Astrocyte (in vitro differentiated cells and primary cell): Measurements from ENCODE around the gene SLC2A13.

ENCODE experiments used
- EZH2 ChIP-seq: IDR thresholded peaks from 2 replicates; pipeline ENCODE4 v1.6.1; 2012; ENCODE audit warnings: mild to moderate bottlenecking, low read length, inconsistent platforms; ENCODE audit not compliant: insufficient read depth
- TF ChIP-seq, protein P1 (sequence below): IDR thresholded peaks from 2 replicates; pipeline ENCODE4 v1.5.1; 2011; ENCODE audit warnings: low read depth, mild to moderate bottlenecking, inconsistent platforms, low read length, moderate library complexity; ENCODE audit not compliant: insufficient read depth

DNA sequence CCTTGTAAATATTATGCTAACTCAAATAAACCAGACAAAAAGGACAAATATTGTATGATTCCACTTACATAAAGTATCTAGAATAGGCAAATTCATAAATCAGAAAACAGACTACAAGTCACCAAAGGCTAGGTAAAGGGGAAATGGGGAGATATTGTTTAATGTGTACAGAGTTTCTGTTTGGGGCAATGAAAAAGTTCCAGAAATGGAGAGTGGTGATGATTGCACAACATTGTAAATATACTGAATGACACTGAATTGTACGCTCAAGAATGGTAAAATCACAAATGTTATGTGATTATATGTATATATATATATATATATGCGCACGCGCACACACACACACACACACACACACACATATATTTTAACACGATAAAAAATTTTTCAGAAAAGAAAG, 182.5 kb downstream of the SLC2A13 start:
- no peak for TF ChIP-seq EZH2
- TF ChIP-seq, protein P1, sequence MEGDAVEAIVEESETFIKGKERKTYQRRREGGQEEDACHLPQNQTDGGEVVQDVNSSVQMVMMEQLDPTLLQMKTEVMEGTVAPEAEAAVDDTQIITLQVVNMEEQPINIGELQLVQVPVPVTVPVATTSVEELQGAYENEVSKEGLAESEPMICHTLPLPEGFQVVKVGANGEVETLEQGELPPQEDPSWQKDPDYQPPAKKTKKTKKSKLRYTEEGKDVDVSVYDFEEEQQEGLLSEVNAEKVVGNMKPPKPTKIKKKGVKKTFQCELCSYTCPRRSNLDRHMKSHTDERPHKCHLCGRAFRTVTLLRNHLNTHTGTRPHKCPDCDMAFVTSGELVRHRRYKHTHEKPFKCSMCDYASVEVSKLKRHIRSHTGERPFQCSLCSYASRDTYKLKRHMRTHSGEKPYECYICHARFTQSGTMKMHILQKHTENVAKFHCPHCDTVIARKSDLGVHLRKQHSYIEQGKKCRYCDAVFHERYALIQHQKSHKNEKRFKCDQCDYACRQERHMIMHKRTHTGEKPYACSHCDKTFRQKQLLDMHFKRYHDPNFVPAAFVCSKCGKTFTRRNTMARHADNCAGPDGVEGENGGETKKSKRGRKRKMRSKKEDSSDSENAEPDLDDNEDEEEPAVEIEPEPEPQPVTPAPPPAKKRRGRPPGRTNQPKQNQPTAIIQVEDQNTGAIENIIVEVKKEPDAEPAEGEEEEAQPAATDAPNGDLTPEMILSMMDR = no peak
